ENCODE results near the gene COL5A1.

Gene COL5A1

DNA sequence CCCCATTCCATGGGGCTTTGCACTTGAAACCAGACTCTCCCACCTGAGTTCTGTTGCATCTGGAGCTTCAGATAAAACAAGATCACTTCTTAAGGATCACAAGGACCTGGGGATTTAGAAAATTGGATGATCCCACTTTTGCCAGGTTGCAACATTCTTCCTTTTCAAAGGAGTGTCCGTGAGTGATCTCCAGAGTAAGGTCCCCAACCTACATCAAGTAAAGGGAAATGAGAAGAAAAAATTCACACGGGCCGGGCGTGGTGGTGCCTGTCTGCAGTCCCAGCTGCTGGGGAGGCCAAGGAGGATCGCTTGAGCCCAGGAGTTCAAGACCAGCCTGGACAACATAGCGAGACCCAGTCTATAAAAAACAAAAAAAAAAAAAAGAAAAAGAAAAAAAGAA is 41.2 kb upstream of the COL5A1 start:
- H3K36me3 ChIP-seq (ENCODE audit: insufficient read depth, low read length): no peaks in the 10 kb centered on the region
- no peak overlapping the region for H3K9ac ChIP-seq (ENCODE audit: low read depth, low read length)
- H3K4me1 ChIP-seq (ENCODE audit: control insufficient read depth, insufficient read depth, low read length): peaks cover 17% of the 10 kb centered on the region
- H3K9me3 ChIP-seq (replicated peaks; ENCODE audit: low read length): no peaks in the 10 kb centered on the region
- H3K27me3 ChIP-seq (ENCODE audit: control insufficient read depth, insufficient read depth, low read length): no peaks in the 10 kb centered on the region
- no peak overlapping the region for H3K4me3 ChIP-seq (ENCODE audit: low read length)
- no peak overlapping the region for H3K4me2 ChIP-seq (ENCODE audit: low read length)

DNA sequence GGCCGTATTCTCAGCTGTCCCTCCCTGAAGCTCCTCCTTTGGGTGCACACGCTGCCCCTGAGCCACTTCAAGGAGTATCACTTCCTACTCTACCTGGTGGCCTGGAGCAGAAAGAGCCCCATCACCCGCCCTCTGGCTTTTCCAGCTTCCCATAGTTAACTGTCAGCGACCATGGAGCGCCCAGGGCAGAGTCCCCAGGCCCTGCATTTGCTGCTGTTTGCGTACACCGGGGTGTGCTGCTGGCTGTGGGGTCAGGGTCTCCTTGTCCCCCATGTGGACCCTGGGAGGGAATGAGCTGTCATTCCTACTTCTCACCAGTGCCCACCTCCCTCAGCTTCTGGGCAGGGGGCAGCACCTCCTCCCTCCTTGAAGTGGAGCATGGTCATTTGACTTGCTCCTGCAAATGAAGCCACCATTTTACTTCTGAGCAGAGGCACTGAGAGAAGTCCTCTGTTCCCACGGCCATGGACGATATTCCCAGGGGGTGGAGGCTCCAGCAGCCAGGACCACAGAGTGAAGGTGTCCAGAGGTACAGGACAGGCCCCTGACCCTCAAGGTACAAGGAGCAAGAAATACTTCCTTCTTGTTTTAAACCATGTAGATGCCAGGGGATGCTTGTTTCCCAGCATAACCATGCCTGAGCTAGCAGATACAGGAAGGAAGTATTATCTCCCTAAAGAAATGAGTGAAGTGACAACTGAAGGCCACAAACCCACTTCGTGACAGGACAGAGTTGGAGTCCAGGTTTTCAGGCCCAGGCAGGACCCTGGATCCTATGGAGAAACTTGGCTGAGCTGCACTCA is 40.6 kb upstream of the COL5A1 start:
- Histone ChIP-seq H3K4me2 (ENCODE audit: low read length) (no peak overlapping the region), H3K4me1 (ENCODE audit: control insufficient read depth, insufficient read depth, low read length) (peaks cover 17% of the 10 kb centered on the region), H3K27me3 (ENCODE audit: control insufficient read depth, insufficient read depth, low read length) (no peaks in the 10 kb centered on the region), H3K9me3 (replicated peaks; ENCODE audit: low read length) (no peaks in the 10 kb centered on the region), H3K4me3 (ENCODE audit: low read length) (no peak overlapping the region), H3K36me3 (ENCODE audit: insufficient read depth, low read length) (no peaks in the 10 kb centered on the region), H3K9ac (ENCODE audit: low read depth, low read length) (no peak overlapping the region)

DNA sequence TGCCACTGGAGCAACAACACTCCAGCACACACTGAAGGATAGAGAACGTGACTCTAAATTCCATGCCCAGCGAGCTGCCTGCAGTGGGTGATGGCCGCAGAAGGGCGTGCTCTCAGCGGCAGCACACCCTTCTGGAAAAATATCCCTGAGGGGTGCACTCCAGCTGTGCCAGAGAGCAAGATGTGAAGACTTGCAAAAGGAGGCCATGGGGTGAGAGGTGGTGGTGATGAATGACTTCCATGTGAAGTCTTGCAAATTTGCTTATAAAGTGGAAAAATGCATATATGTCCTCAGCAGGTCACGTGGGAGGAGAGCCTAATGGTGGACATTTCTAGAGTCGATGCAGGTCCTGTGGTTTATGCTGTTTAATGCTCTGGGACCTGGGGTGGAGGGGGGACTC is 39.8 kb upstream of the COL5A1 start:
- peaks cover 17% of the 10 kb centered on the region for H3K4me1 ChIP-seq (ENCODE audit: control insufficient read depth, insufficient read depth, low read length)
- no peaks in the 10 kb centered on the region for H3K9me3 ChIP-seq (replicated peaks; ENCODE audit: low read length)
- H3K4me2 ChIP-seq (ENCODE audit: low read length): peak overlapping the region; percentile 34
- H3K27me3 ChIP-seq (ENCODE audit: control insufficient read depth, insufficient read depth, low read length): no peaks in the 10 kb centered on the region
- no peak overlapping the region for H3K9ac ChIP-seq (ENCODE audit: low read depth, low read length)
- H3K36me3 ChIP-seq (ENCODE audit: insufficient read depth, low read length): no peaks in the 10 kb centered on the region
- H3K4me3 ChIP-seq (ENCODE audit: low read length): no peak overlapping the region

DNA sequence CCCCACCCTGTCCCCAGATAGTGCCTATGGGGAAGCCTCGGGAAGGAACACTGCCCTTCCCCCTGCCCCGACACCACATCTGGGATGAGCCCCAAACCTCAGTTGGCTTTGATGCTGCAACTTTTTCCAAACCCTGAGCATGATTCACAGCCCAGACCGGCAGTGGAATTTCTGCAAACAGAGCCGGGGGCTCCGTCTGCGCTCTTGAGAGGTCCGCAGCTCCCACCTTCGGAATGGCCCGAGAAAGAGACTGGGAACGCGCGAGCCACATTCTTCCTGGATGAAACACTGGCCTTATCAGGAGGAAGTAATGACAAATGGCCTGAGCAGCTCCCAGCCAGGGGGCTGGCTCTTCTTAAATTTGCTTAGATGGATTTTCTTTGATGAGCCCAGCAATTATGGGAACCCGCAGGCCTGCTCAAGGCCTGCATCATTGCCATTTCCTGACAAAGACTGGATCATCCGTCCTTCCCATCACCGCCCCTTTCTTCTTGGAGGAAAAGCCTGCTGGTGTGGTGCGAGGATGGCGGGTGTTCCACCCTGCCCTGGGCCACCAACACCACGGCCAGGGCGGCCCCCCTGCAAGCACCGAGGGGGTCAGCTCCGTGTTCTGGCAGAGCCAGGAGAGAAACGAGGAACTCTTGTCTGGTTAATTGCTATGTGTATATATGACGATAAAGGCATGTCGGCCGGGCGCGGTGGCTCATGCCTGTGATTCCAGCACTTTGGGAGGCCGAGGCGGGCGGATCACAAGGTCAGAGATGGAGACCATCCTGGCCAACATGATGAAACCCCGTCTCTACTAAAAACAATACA is 38.8 kb upstream of the COL5A1 start:
- Histone ChIP-seq H3K9ac (ENCODE audit: low read depth, low read length) (peak overlapping the region; percentile 49), H3K4me1 (ENCODE audit: control insufficient read depth, insufficient read depth, low read length) (peaks cover 17% of the 10 kb centered on the region), H3K4me3 (ENCODE audit: low read length) (no peak overlapping the region), H3K27me3 (ENCODE audit: control insufficient read depth, insufficient read depth, low read length) (no peaks in the 10 kb centered on the region), H3K4me2 (ENCODE audit: low read length) (peak overlapping the region; percentile 34), H3K9me3 (replicated peaks; ENCODE audit: low read length) (no peaks in the 10 kb centered on the region), H3K36me3 (ENCODE audit: insufficient read depth, low read length) (no peaks in the 10 kb centered on the region)

DNA sequence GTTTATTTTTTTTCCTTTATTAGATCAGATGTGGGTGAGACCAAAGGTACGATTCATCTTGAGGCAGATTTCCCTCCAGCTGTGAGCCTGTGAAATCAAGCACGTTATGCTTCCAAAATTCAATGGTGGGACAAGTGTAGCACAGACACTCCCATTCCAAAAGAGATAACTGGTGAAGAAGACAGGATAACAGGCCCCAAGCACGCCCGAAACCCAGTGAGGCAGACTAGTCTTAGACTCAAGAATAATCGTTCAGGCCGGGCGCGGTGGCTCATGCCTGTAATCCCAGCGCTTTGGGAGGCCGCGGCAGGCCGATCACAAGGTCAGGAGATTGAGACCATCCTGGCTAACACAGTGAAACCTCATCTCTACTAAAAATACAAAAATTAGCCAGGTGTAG is 36.8 kb upstream of the COL5A1 start:
- H3K4me3 ChIP-seq (ENCODE audit: low read length): no peak overlapping the region
- H3K4me1 ChIP-seq (ENCODE audit: control insufficient read depth, insufficient read depth, low read length): peaks cover 17% of the 10 kb centered on the region
- no peaks in the 10 kb centered on the region for H3K27me3 ChIP-seq (ENCODE audit: control insufficient read depth, insufficient read depth, low read length)
- no peaks in the 10 kb centered on the region for H3K9me3 ChIP-seq (replicated peaks; ENCODE audit: low read length)
- H3K4me2 ChIP-seq (ENCODE audit: low read length): no peak overlapping the region
- no peaks in the 10 kb centered on the region for H3K36me3 ChIP-seq (ENCODE audit: insufficient read depth, low read length)
- no peak overlapping the region for H3K9ac ChIP-seq (ENCODE audit: low read depth, low read length)

DNA sequence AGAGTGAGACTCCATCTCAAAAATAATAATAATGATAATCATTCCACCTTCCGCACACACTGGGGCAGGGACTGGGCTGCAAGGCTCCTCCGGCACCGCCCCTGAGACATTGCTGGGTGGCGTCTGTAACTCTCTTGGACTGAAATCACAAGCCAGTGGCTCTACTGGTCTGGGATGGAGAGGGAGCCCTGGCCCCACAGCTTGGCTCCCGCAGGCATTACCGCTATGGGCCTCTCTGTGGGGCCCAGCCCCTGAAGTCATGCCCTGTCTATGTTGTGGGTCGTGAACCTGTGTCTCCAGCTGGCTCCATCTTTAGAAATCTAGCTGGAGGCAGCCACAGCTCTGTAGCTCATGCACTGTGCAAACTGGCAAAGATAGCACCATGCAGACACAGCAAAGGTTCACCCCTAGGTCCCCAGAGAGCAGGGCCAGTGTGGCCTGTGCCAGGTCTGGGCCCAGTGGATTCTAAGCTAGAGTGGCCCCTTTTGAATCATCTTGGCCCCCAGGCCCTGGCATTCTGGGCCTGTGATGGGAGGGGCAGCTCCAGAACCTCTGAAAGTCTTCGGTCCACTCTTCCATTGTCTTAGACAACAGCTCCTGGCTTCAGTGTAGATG is 36.1 kb upstream of the COL5A1 start:
- Histone ChIP-seq H3K27me3 (ENCODE audit: control insufficient read depth, insufficient read depth, low read length) (no peaks in the 10 kb centered on the region), H3K4me1 (ENCODE audit: control insufficient read depth, insufficient read depth, low read length) (peaks cover 17% of the 10 kb centered on the region)

DNA sequence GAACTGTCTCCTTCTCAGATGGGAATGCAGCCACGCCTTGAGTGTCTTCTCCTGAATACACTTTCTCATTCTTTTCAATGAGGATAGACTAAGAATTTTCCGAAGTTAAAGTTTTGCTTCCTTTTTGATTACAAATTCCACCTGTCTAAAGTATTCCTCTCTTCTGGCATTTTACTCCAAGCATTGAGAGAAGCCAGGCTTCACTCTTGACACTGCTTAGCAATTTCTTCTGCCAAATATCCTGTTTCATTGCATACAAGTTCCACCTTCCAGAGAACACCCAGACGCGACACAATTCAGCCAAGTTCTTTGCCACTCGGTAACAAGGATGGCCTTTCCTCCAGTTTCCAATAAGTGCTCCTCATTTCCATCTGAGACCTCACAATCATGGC is 35.6 kb upstream of the COL5A1 start:
- H3K4me2 ChIP-seq (ENCODE audit: low read length): no peak overlapping the region
- peaks cover 17% of the 10 kb centered on the region for H3K4me1 ChIP-seq (ENCODE audit: control insufficient read depth, insufficient read depth, low read length)
- no peaks in the 10 kb centered on the region for H3K9me3 ChIP-seq (replicated peaks; ENCODE audit: low read length)
- H3K27me3 ChIP-seq (ENCODE audit: control insufficient read depth, insufficient read depth, low read length): no peaks in the 10 kb centered on the region
- no peak overlapping the region for H3K9ac ChIP-seq (ENCODE audit: low read depth, low read length)
- H3K36me3 ChIP-seq (ENCODE audit: insufficient read depth, low read length): no peaks in the 10 kb centered on the region
- H3K4me3 ChIP-seq (ENCODE audit: low read length): no peak overlapping the region

More for the DNA sequence above, 36.1 kb upstream of the COL5A1 start:
- Histone ChIP-seq H3K36me3 (ENCODE audit: insufficient read depth, low read length) (no peaks in the 10 kb centered on the region), H3K4me3 (ENCODE audit: low read length) (no peak overlapping the region), H3K4me2 (ENCODE audit: low read length) (no peak overlapping the region), H3K9me3 (replicated peaks; ENCODE audit: low read length) (no peaks in the 10 kb centered on the region), H3K9ac (ENCODE audit: low read depth, low read length) (no peak overlapping the region)

DNA sequence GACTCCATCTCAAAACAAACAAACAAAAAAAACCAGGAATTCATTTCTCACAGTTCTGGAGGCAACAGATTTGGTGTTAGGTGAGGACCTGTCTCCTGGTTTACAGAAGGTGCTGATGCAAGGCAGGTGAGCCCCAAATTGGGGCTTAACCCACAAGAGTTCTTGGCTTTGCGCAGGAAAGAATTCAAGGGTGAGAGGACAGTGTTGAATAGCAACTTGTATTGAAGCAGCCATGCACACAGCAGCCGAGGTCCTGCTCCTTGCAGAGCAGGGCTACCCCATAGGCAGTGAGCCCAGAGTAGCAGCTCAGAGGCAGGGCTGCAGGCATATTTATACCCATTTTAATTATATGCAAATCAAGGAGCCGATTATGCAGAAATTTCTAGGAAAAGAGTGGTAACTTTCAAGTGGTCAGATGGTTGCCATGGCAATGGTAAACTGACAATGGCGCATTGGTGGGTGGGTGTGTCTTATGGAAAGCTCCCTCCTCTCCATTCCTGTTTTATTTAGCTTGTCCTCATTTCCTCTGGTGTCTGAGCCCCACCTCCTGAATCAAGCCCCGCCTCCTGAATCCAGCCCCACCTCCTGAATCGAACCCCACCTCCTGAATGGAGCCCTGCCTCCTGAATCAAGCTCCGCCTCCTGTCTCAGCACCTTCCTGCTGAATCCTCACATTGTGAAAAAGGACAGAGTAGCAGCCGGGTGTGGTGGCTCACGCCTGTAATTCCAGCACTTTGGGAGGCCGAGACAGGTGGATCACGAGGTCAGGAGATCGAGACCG is 34.5 kb upstream of the COL5A1 start:
- H3K4me2 ChIP-seq (ENCODE audit: low read length): no peak overlapping the region
- H3K4me1 ChIP-seq (ENCODE audit: control insufficient read depth, insufficient read depth, low read length): peaks cover 10% of the 10 kb centered on the region
- H3K9me3 ChIP-seq (replicated peaks; ENCODE audit: low read length): no peaks in the 10 kb centered on the region
- H3K4me3 ChIP-seq (ENCODE audit: low read length): no peak overlapping the region
- H3K9ac ChIP-seq (ENCODE audit: low read depth, low read length): no peak overlapping the region
- no peaks in the 10 kb centered on the region for H3K36me3 ChIP-seq (ENCODE audit: insufficient read depth, low read length)
- no peaks in the 10 kb centered on the region for H3K27me3 ChIP-seq (ENCODE audit: control insufficient read depth, insufficient read depth, low read length)

DNA sequence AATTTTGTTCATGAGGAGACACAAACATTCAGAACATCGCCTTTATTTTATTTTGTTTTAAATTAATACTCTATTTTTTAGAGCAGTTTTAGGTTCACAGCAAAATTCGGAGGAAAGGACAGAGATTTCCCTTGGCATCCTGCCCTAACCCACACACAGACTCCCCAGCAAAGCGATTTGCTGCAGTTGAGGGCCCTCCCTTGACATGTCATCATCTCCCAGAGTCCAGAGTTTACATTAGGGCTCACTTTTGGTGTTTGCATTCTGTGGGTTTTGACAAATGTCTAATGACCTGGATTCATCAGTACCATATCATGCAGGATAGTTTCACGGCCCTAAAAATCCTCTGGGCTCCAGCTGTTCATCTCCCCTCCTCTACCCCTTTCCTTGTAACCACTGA is 33.6 kb upstream of the COL5A1 start:
- no peak overlapping the region for H3K4me3 ChIP-seq (ENCODE audit: low read length)
- no peaks in the 10 kb centered on the region for H3K36me3 ChIP-seq (ENCODE audit: insufficient read depth, low read length)

DNA sequence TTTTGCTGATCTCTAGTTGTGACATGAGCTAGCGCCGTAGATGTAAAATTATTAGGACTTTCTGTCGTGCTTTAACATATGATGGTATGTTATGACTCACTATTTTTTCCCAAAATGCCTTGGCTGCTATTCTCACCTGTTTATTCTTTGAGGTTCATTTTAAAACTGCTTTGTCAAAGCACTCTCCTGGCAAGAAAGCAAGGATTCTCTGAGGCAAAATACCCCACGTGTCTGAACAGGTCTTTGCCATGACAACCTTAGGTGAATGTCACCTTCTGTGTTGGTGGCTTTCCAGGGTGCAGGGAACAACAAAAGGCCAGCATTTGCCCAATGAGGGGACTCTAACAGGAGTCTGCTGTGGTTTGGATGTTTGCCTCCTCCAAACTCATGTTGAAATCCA is 30.6 kb upstream of the COL5A1 start:
- no peak overlapping the region for H3K4me3 ChIP-seq (ENCODE audit: low read length)
- H3K9ac ChIP-seq (ENCODE audit: low read depth, low read length): no peak overlapping the region
- no peak overlapping the region for H3K4me2 ChIP-seq (ENCODE audit: low read length)
- no peaks in the 10 kb centered on the region for H3K36me3 ChIP-seq (ENCODE audit: insufficient read depth, low read length)
- no peaks in the 10 kb centered on the region for H3K27me3 ChIP-seq (ENCODE audit: control insufficient read depth, insufficient read depth, low read length)
- no peaks in the 10 kb centered on the region for H3K4me1 ChIP-seq (ENCODE audit: control insufficient read depth, insufficient read depth, low read length)
- no peaks in the 10 kb centered on the region for H3K9me3 ChIP-seq (replicated peaks; ENCODE audit: low read length)

More for the DNA sequence above, 33.6 kb upstream of the COL5A1 start:
- H3K9ac ChIP-seq (ENCODE audit: low read depth, low read length): no peak overlapping the region
- peaks cover 2% of the 10 kb centered on the region for H3K4me1 ChIP-seq (ENCODE audit: control insufficient read depth, insufficient read depth, low read length)
- no peaks in the 10 kb centered on the region for H3K9me3 ChIP-seq (replicated peaks; ENCODE audit: low read length)
- no peaks in the 10 kb centered on the region for H3K27me3 ChIP-seq (ENCODE audit: control insufficient read depth, insufficient read depth, low read length)
- H3K4me2 ChIP-seq (ENCODE audit: low read length): no peak overlapping the region

DNA sequence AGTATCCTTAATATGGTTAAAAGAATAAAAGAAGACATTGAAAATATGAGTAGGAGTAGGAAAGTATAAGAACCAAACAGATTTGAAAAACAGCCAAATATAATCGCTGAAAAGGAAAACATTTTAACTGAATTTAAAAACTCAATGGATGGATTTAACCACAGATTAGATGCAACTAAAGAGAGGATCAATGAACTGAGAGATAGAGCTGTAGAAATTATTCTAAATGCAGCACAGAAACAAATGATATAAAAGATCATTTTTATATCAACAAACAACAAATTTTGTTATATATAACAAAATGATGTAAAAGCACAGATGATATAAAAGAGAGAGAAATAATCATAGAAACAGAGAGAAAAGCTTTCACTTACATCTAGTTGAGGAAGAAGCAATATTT is 29.3 kb upstream of the COL5A1 start:
- Histone ChIP-seq H3K9ac (ENCODE audit: low read depth, low read length) (no peak overlapping the region), H3K36me3 (ENCODE audit: insufficient read depth, low read length) (no peaks in the 10 kb centered on the region), H3K4me3 (ENCODE audit: low read length) (no peak overlapping the region), H3K9me3 (replicated peaks; ENCODE audit: low read length) (no peaks in the 10 kb centered on the region), H3K4me1 (ENCODE audit: control insufficient read depth, insufficient read depth, low read length) (no peaks in the 10 kb centered on the region), H3K4me2 (ENCODE audit: low read length) (no peak overlapping the region), H3K27me3 (ENCODE audit: control insufficient read depth, insufficient read depth, low read length) (no peaks in the 10 kb centered on the region)

All from skeletal muscle satellite cell (primary cell).